GM18907 (cell line): Measurements from ENCODE around the gene WARS2.
"Not testable (repeated sequence)": the region's sequence is repeated elsewhere in the genome, so short reads cannot be mapped to it uniquely, and the experiment has no call there.

Experiments used
- ATAC-seq: cut with Tn5 transposase; IDR thresholded peaks from one replicate; pipeline ENCODE4 v1.9.1; 2021; ENCODE audit warnings: mild to moderate bottlenecking, moderate library complexity; ENCODE audit not compliant: unreplicated experiment

The WARS2 gene

GRCh38 chr1:119141020-119141424 is 569 bp upstream of the WARS2 start:
- ATAC-seq, result no peak

DNA sequence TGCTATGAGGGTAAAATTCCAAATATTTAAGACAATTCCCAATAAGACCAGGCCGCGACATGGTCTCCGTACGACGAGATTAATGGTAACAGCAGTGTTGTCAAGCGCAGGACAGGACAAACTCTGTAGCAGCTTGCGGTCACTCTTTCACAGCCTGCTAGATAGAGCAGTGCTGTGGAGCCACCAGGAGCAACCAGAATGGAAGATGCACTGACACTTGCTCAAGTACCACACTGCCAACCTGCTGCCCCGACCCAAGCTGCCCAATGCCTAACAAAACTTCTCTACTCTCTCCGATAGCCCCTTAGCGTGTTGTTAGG is 636 bp downstream of the WARS2 start:
- ATAC-seq, result peak; percentile 39

DNA sequence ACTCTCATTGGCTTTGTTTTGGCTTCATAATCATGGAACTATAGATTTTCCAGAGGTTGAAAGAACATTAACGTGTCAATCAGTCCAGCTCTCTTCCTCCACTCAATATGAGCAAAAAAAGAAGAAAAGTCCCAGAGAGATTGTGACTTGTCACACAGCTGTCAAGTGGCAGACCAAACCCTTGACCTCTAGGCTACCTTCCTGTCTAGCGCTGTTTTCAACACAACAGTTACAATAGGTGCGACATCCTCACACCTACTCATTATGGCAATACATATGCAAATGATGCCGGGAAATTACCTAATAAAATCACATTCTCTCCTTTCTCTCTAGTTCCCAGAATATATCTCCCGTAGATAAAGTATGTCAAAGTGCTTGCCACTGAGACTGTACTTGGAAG is 1.1 kb downstream of the WARS2 start:
- peak; percentile 33 for ATAC-seq

DNA sequence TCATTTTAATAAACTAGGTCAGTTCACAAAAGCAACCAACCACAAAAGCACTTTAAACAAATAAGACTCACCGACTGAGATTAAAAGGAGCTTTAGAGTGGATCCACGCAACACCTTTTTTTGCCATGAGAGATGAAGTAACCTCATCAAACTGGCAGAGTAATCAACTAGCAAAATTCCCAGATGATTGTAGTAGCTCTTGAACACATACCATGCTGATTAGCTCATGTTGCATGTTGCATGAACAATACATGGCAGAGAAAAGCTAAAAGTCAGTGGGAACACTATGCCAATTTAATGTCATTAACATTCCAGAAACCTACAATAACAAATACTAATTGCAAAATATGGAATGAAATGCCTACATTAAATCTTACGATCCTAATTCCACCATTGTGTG is 4.1 kb downstream of the WARS2 start:
- ATAC-seq, result no peak

DNA sequence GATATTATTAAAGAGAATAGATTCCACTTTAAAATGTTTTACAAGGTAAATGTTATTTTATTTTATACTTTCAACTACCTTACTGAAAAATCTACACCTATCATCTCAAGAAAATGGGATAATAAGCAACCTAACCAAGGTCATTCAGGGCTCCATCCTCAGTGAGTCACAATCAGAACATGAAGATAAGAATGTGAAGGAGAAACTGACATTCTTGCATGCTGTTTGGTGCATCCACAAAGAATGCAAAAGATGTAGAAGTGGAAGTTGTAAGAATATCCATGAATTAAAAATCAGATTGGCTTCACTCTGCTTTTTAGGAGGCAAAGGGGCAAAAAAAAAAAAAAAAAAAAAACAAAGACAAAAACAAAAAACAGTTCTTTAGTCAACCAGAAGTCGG is 6.5 kb downstream of the WARS2 start:
- no peak for ATAC-seq

DNA sequence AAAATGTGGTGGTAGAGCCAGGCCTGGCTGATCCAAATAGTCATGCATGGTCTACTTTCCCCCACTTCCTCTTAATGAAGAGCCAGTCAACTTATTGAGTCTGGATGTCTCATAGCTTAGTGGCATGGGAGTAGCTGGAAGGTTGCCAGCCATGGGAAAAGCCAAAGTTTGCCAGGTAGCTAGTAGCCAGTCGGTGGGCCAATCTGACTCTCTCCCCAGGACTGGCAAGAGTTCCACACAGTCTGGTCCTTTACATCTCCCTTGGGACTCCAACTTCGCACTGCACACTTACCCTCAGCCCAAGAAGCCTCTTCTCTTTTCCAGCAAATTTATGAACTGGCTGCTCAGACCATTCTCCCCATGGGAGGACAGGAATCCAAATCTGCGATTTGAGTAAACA is 8.3 kb downstream of the WARS2 start:
- no peak for ATAC-seq

GRCh38 chr1:119125874-119126273 is 14.6 kb downstream of the WARS2 start:
- ATAC-seq, result no peak

- ATAC-seq, result no peak
These were observed 15.7 kb downstream of the WARS2 start for GRCh38 chr1:119124764-119125163.

DNA sequence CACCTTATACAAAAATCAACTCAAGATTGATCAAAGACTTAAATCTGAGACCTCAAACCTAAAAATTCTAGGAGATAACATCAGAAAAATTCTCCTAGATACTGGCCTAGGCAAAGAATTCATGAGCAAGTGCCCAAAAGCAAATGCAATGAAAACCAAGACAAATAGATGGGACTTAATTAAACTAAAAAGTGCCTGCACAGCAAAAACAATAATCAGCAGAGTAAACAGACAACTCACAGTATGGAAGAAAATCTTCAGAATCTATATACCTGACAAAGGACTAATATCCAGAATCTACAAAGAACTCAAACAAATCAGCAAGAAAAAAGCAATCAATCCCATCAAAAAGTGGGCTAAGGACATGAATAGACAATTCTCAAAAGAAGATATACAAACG is 18.6 kb downstream of the WARS2 start:
- not testable (repeated sequence) for ATAC-seq

- ATAC-seq, result no peak
These were observed 23.7 kb downstream of the WARS2 start for GRCh38 chr1:119116725-119117124.

GRCh38 chr1:119115736-119116135 is 24.7 kb downstream of the WARS2 start:
- ATAC-seq, result no peak

DNA sequence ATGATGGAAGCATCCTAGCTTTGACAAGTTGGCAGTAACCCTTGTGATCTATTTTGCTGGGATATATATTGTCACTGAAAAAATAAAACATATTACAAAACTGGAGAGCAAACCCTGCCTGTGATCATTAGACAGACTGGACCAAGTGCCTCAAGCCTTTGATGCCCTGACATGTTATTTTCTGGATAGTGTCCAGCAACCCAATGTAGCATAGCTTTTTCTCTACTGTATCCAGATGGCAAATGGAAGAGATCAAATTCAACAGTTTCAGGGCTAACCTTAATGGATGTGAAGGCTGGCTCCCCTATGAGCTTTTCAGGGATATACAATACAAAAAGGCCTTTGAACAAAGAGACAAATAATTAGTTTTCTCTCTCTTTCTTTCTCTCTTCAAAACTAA is 25.1 kb downstream of the WARS2 start:
- ATAC-seq, result no peak

DNA sequence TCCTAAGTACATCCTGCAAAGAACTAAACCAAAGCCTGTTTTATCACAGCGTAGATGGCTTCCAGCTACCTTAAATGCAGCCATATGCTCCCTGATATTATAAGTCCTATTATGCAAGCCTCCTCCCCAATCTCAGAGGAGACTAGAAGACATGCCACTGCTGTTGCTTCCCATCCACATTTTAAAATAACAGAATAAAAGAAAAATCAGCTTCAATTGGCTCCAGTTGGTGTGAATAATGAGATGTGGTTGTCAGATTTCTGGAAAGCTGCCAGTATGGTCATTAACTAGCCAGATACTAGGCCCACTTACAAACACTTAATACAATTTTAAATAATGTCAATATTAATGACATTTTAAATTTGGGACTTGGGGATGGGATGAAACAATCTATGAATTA is 25.7 kb downstream of the WARS2 start:
- ATAC-seq, result no peak

- no peak for ATAC-seq
These were observed 27.7 kb downstream of the WARS2 start for GRCh38 chr1:119112791-119113190.

DNA sequence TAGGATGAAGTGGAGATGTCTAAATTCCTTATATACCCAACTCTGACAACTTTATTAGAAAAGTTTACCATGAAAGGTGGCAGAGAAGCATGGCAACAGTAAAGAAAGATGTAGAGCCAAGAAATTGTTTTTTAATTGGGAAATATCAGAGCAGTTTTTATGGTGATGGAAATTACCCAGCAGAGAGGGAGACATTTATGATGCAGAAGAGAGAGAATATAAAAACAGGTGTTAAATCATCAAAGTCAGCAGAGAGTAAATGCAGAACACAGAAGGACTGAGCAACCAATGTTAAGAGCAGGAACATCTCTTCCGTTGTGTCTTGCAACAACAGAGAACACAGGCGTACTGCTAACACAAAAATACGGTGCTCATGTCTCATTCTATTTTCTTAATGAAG is 28.2 kb downstream of the WARS2 start:
- ATAC-seq, result no peak

DNA sequence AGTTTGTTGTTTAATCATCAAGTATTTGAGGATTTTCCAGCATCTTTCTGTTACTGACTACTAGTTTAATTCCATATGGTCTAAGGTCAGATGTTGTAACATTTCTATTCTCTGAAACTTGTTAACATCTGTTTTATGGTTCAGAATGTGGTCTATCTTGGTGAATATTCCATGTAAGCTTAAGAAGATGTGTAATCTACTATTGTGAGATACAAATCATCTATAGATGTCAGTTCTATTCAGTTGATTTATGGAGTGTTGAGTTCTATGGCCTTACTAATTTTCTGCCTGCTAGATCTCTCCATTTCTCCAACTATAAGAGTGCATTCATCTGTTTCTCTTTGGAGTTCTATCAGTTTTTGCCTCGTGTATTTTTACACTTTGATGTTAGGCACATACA is 31.5 kb downstream of the WARS2 start:
- ATAC-seq, result no peak

DNA sequence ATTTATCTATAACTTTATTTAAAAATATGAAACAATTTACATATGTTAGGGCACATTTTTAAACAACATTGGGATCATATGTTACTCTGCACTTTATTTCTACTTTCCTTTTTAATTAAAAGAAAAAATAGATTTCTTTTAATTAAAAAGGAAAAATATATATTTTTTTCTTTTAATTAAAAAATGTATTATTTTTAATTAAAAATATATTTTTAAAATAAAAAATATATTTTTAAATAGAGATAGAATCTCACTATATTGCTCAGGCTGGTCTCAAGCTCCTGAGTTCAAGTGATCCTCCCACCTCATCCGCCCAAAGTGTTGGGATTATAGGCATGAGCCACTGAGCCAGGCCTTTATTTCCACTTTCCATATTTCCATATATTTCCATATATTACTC is 36.7 kb downstream of the WARS2 start:
- no peak for ATAC-seq

GRCh38 chr1:119102051-119102450 is 38.4 kb downstream of the WARS2 start:
- ATAC-seq, result no peak

- ATAC-seq, result no peak
These were observed 38.9 kb downstream of the WARS2 start for GRCh38 chr1:119101563-119101962.

- ATAC-seq, result no peak
These were observed 40.7 kb downstream of the WARS2 start for GRCh38 chr1:119099775-119100174.

DNA sequence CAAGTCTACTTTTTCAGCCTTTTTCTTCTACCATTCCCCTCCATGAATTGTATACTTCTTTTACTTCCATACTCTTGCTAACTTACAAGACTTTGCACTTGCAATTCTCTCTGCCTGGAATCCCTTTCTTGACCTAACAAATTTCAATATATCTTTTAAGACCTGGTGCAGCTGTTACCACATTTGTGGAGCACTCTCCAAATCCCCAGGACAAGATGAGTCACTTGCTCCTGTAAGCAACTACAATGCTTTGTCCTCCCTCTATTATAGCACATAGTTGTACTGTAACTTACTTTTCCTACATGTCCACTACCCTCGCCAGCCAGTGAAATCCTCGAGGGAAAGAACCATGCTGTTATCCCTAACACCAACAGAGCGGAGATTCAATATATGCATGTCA is 43.1 kb downstream of the WARS2 start:
- no peak for ATAC-seq

GRCh38 chr1:119093721-119094120 is 46.7 kb downstream of the WARS2 start:
- ATAC-seq, result no peak

DNA sequence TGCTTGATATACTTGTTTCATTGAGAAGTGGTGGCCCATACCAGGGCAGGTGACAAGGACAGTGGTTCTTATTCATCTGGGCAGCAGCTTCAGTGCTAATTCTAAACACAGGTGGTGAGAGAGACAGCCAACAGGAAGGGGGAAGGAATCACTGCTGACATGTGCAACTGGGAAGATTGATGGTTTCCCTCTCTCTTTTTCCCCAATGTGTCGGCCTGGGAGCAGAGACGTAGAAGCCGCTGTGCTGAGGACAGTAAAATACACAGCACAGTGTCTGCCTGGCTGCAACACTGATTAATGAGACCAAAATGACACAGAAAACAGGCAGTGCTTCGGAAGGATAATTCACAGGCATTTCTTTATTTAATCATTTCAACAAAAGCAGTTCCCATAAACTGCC is 48.8 kb downstream of the WARS2 start:
- no peak for ATAC-seq

DNA sequence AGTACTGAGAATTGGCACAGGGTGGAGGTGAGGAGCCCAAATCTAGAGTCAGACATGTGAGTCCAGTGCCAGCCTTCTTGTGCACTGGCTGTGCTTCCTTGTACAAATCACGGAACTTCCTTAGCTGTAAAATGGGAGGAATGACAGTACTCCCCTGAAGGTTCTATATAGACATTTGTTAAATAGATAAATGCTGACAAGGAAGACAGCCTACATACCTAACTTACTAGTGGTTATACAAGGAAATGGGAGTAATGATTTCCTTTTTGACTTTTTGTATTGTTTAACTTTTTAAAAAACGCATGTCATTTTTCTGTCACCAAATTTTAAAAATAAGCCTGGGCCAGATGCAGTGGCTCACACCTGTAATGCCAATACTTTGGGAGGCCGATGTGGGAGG is 50.2 kb downstream of the WARS2 start:
- ATAC-seq, result no peak
